HG03108 (cell line): ENCODE measurements around the gene CEP95.
"Not testable (repeated sequence)": the region's sequence is repeated elsewhere in the genome, so short reads cannot be mapped to it uniquely, and the experiment has no call there.

Experiments
- ATAC-seq: cut with Tn5 transposase; IDR thresholded peaks from one replicate; pipeline ENCODE4 v1.9.1; 2021; ENCODE audit warnings: moderate library complexity; ENCODE audit not compliant: unreplicated experiment

Gene CEP95, protein sequence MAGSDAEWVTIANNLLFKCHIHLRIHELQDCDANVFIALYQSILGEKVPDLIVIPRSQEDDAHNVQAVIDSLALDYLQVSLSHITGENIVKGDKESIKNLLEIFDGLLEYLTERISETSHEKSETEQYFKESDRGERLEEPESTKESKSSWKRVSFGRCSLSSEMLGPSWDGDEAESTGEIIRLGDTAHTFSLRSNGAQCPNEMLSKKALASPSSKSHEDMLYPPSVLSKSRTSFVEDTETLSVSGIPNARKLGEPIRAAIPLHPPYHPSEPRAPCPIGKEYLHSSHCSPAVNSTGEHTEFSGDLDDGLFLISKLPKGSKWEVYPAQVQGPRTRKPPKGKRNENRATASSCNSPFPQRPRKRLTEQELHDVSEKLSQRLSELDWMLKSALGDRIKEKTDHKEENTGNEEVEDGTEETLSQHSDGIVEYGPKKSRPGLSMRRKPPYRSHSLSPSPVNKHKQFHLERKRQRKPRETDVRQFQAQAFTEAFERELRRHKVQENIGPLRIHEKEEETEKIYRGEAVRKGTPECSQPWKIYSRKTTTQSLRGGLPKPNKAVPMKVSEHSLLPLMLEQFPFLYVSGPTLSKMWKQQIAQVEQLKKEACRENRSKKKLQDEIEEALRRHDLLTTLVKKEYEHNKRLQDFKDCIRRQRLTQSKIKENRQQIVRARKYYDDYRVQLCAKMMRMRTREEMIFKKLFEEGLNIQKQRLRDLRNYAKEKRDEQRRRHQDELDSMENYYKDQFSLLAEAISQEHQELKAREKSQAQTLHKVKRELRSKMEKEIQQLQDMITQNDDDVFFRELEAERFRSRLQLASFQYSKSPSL

DNA sequence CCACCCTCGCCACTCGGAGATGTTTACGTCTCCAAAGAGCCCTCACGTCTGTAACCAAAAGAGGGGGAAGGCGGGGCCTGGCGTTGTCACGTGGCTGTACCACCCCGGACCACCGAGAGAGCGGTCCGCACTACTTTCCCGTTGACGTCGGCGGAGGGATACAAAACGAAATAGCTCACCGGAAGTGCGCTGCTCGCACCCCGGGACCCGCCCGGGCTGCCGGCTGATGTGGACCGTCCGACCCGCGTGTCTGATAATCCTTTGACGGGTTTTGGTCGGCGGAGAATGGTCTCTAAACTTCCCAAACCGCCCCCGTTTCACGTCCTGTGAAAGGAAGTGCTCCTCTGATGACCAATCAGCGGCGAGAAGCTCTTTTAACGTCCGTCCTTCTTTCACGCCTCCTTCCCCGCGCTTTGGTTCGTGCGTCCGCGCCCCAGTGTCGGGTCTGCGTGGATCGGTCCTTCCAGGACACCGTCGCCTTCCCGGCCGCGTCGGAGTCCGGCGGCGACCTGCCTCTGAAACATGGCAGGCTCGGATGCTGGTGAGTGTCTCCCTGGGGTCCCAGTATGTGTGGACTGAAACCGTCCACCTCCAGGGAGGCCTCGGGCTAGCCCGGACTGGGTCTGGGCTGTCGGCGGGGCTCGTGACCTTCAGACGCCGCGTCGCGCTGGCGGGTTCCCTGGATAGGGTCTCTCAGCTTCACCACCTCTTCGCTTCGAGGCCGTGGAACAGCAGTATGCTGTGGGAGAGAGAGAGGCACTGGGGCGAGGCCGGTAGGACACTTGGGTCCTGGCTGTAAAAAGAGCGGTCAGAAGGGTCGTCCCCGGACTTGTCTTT, at the start of gene CEP95:
TSS of gene CEP95 (plus strand) at position 402 of the 837 bp plus-strand sequence. CDS start at position 523, 121 bp downstream.
- ATAC-seq, result peak; percentile 40

DNA sequence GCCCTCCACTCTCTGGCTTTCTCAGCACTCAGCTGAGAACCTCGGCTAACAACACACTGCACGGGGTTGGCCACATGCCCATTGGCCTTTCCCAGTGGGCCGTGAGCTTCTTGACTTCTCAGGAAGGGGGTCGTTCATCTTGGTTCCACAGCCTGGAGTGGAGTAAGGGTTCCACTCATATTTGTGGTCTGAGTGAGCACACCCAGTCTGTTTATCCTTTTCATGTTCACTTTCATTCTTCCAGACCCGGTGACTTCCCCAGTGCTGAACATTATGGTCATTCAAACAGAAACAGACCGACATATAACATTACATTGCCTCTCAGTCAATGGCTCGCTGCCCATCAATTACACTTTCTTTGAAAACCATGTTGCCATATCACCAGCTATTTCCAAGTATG, 49.6 kb upstream of the CEP95 start:
- no peak for ATAC-seq

DNA sequence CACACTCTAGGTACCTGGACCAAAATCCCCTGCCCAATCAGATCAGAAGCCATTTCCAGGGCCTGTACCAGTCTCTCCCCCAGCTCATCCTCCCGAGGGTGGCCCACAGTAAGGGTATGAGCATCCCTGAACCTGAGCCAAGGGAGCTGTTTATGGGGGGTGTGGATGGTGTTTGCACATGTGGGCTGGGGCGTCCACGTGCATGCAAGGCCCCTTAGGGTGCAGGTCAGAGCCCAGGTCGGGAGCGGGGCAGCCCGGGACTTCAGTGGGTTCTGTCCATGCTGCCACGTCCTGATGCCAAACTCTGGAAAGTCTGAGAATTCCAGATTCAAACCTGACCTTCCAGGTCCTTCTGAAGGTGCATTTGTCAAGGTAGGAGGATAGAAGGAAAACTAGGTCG, 48.0 kb upstream of the CEP95 start:
- ATAC-seq, result no peak

DNA sequence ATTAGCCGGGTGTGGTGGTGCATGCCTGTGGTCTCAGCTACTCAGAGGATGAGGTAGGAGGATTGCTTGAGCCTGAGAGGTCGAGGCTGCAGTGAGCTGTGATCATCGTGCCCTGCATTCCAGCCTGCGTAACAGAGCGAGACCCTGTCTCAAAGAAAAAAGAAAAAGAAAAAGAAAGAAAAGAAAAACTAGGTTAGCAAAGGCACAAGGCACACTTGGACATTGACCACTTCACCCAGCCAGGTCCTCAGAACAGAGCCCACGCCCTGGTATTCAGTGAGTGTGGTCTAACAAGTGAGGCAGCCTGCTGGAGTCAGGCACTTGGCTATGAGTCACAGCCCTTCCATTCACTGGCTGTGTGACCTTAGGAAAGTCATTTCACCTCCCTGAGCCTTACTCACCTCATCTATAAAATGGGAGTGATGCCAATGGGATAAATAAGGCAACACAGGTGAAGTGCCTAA, 47.5 kb upstream of the CEP95 start:
- no peak for ATAC-seq

DNA sequence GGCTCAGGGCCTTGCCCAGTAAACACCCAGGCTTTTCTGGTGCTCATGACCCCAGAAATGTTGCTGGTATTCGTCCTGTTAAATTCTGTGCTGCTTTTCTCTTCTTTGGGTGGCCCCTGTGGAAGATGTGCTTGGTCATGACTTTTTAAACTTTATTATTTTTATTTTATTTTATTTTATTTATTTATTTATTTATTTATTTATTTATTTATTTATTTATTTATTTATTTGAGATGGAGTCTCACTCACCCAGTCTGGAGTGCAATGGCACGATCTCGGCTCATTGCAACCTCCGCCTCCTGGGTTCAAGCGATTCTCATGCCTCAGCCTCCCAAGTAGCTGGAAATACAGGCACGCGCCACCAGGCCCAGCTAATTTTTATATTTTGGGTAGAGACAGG, 47.0 kb upstream of the CEP95 start:
- not testable (repeated sequence) for ATAC-seq

DNA sequence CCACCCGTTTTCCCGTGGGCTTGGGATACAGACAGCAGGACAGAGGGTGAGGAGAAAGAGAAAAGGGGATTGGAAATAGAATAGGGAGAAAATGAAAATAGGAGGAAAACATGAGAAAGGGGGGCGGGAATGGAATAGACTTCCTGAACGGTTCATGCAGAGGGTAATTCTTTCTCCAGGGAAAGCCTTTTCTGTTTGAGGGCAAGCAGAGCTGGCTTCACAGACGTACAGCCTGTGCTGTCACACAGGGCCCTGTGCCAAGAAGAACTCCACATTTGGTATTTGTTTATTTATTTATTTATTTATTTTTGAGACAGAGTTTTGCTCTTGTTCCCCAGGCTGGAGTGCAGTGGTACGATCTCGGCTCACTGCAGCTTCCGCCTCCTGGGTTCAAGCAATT, 45.8 kb upstream of the CEP95 start:
- ATAC-seq, result no peak

DNA sequence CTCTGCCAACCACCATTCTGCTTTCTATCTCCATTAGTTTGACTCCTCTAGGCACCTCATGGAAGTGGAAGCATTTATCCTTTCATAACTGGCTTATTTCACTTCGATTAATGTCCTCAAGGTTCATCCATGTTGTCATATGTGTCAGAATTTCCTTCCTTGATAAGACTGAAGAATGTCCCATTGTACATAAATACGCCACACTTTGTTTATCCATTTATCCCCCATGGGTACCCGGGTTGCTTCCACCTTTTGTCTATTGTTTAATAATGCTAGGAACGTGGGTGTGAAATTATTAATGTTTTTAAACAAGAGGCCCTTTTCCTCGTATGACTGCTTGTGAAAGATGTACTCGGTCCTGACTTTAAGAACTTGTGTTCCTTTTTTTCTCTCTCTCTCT, 45.0 kb upstream of the CEP95 start:
- ATAC-seq, result no peak

DNA sequence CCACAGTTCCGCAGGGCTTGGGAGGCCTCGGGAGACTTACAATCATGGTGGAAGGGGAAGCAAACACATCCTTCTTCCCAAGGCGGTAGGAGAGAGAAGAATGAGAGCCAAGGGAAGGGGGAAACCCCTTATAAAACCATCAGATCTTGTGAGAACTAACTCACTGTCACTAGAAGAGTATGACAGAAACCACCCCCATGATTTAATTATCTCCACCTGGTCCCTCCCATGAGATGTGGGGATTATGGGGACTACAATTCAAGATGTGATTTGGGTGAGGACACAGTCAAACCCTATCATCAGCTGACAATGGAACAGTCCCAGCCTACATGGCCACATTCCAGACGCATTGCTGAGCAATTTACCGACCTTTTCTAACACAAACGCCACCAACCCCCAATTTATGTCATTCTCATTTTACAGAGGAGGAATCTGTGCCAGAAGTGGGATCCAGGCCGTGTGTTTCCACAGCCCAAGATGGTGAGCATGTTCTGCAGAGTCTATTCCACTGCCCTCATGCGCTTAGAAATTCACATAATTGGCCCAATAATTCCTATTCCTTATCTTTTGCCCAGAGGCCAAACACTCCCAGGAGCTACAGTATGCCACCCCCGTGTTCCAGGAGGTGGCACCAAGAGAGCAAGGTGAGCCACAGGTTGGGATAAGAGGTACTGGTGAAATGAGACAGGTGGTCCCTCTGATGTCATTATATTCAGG, 40.6 kb upstream of the CEP95 start:
- ATAC-seq, result no peak

DNA sequence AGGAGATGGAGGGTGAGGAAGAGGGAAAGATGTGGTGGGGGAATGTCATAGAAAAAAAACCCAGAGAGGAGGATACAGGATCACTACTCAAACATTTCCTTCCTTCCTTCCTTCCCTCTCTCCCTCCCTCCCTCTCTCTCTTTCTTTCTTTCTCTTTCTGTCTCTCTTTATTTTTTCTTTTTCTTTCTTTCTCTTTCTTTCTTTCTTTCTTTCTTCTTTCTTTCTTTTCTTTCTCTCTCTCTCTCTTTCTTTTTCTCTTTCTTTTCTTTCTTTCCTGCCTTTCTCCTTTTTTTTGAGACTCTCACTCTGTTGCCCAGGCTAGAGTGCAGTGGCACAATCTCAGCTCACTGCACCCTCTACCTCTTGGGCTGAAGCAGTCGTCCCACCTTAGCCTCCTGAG, 39.9 kb upstream of the CEP95 start:
- ATAC-seq, result not testable (repeated sequence)

DNA sequence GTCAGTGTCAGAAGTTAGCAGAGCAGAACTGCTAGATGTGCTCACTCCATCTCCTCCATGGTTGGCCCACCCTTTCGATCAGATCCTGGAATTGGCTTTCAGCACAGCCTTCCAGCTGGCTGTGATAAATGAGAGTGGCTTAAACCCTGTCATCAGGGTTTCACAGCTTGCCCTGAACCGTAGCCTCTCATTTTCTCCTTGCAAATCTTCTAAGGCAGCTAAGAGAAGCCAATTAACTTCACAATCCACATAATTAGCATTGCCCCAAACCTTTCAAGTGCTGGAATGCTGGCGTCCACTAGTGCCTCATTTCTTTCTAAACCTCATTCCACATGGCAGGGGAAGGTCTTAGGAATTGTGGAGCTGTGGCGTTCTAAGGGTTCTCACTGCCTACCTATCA, 36.2 kb upstream of the CEP95 start:
- no peak for ATAC-seq

DNA sequence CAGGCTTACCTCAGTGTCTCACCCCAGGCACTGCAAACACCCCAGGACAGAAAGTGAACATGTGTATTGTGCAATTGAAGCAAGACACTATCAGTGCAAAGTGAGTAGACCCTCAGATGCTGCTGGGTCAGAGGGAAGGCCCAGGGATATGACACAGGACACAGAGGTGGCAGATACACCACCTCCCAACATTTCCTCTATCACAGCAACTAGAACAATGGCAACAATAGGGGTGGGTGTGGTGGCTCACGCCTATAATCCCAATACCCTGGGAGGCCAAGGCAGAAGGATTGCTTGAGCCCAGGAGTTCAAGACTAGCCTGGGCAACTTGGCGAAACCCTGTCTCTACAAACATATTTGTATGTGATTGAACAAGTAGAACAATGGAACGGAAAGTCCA, 35.3 kb upstream of the CEP95 start:
- ATAC-seq, result no peak

DNA sequence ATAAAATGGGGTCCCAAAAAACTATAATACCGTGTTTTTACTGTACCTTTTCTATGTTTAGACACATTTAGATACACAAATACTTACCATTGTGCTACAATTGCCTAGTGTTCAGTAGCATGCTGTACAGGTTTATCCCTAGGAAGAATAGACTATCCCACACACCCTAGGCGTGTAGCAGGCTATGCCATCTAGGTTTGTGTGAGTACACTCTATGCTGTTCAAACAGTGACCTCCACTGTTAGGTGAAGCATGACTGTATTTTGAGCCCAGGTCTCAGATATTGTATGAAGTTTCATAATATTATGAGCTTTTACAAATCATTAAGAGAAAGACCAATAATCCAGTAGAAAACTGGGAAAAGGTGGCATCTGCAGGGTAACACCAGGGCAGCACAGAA, 34.2 kb upstream of the CEP95 start:
- ATAC-seq, result no peak

DNA sequence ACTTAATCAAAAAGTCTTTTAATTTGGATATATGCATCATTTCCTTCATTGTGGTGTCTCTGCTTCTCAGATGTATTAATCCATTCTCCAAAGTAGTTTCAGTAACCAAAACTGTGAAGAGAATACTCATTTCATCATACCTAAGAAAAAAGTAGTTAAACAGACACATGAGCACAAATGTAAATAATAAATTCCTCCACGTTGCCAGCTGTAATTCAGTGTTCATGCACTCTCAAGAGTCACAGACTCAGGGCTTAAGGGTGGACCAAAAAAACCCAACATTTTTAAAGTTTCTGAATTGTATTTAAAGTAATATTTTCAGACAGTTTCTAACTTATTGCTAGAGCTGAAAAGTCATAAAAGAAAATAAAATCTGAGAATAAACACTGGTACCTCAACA, 28.9 kb upstream of the CEP95 start:
- ATAC-seq, result no peak

DNA sequence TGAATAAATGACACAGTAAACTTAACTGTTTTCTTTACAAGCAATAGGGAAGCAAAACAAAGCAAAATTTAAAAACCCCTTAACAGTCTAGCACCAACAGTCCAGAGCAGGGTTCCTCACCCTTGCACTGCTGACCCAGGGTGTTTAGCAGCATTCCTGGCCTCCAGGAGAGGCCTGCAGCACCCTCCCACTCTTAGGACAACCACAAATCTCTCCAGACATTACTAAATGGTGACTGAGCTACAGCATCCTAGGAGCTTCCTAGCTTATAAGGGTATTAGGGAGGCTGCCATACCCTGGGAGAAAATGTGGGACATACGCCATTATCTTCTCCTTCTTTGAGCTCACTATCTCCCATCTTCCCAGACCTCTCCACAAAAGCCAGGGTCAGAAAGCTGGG, 25.8 kb upstream of the CEP95 start:
- ATAC-seq, result no peak

DNA sequence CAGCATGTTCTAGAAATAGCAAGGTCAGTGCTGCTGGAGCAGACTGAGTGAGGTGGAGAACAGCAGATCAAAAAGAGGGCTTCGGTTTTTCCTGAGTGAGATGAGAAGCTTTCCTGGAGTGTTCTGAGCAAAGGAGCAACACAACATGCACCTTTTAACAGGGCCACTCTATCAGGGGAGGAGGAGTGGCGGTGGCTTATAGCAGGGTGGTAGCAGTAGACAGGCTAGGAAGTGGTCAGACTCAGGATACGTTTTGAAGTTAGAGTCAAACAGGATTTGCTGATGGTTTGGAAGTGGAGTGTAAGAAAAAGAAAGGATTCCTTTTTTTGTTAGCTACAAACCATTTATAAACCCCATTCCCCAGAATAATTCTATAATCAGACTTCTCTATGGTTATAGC, 22.4 kb upstream of the CEP95 start:
- ATAC-seq, result no peak

DNA sequence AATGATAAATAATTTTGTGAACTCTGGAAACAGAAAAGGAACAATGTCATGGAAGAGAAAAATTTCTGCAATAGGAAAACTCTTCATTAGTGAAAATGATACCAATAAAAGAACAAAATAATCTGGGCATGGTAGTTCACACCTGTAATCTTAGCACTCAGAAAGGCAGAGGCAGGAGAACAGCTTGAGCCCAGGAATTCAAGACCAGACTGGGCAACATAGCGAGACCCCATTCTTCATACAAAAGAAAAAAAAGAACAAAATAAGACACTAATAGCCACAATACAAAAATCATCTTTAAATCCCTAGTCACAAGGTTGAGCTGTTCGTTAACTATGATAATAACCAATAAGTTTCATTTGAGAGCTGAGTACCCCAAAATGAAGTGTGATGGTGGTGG, 18.5 kb upstream of the CEP95 start:
- ATAC-seq, result no peak

DNA sequence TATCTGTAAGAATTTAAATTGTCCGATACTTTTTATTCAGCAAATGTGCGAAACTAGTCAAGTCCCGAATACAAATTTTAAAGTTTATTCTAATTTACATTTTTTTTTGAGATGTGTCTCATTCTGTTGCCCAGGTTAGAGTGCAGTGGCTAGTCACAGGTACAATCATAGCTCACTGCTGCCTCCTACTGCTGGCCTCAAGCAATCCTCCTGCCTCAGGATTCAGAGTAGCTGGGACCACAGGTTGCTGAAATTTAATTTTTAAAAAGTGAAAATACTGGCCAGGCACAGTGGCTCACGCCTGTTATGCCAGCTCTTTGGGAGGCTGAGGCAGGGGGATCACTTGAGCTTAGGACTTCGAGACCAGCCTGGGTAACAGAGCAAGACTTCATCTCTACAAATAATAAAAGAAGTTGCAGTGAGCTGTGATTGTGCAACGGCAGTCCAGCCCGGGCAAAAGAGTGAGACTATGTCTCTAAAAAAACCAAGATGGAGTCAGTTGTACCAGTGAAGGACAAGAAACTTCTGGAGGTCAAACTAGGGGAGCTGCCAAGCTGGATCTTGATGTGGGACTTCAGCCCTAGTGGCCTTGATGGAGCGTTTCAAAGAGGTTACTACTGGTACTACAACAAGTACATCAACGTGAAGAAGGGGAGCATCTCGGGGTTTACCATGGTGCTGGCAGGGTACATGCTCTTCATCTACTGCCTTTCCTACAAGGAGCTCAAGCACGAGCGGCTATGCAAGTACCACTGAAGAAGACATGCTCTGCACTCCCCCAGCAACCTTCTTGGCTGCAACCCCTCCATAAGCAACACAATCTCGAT, 15.5 kb upstream of the CEP95 start:
- no peak for ATAC-seq

DNA sequence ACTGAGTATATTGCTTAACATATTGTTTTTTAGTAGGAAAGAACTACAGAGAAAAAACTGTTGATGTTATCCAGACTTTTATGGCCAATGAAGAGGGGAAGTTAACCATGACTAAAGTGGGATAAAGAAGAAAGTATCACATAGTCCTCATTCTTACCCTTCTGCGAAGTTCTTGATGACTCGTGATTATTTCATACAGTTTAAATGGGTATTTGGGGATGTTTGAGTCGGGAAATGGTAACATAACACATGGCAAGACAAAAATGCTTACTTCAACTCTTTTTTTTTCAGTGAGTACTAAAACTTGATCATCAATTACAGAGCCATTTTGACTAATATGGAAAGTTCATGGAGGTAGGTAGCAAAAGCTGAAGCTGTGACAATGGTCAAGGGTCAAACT, 14.8 kb upstream of the CEP95 start:
- ATAC-seq, result no peak

DNA sequence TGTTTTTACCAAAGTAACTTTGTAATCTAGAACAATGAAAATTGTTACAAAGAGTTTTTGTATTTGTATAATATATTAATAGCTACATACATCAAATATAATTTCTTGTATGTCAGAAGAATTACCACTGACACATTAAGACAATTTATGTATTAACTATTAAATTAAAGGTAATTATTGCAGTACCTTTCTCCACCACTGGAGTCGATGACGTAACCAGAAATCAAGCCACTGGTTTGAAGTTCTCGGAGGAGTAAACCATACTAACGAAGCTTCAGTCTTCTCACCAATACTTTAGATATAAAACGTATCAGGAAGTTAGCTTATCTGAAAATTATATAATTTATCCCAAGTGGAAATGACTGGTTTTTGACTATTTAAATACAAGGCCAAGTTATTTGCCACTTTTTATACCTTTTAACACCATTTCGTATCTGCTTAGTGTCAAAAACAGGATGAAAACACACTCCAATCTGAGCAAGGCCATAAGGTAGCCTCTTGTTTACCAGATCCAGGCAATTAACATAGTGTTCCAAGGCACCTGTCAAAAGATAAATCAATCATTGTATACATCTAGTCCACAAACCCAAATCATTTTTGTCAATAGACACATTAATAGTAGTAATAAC, 14.2 kb upstream of the CEP95 start:
- ATAC-seq, result no peak
